WI38 (cell line): ENCODE results near the gene CDH10.

Experiments used
- H3K4me3 ChIP-seq: 2 replicates; pipeline ENCODE4 v1.5.1; 2011; ENCODE audit warnings: low read depth, mild to moderate bottlenecking, control low read depth, low read length
- CTCF ChIP-seq: IDR thresholded peaks from 2 replicates; pipeline ENCODE4 v1.5.1; 2012; ENCODE audit warnings: low read depth, mild to moderate bottlenecking, control low read depth, low read length

CDH10 gene

DNA sequence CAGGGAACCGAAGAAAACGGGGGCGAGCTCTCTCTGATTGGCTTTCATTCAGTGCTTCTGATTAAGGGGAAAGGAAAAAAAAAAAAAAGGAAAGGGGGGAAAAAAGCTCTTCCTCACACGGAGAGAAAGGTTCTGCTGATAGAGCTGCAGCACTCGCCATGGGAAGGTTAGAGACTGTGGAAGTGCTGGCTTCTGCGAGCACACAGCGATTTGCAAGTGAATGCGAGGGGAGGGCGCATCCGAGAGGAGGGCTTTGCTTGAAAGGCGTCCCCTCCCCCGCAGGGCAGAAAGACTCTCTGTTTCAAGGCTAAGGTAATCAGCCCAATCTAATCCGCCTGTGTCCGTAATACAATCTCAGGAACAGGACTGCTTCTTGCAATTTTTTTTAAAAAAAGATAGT, at the start of gene CDH10:
Gene CDH10, minus strand, starts transcription at position 218 of the 400 bp plus-strand sequence. CDS start 51,488 bp downstream, outside the sequence.
- H3K4me3 ChIP-seq: no peak within 1 kb of the TSS
- TF ChIP-seq CTCF: no peak

GRCh38 chr5:24693609-24694008, 48.8 kb upstream of the CDH10 start:
- no peak for TF ChIP-seq CTCF

GRCh38 chr5:24691074-24691473, 46.3 kb upstream of the CDH10 start:
- TF ChIP-seq CTCF: no peak
- no peak overlapping the region for H3K4me3 ChIP-seq

More at GRCh38 chr5:24693609-24694008, 48.8 kb upstream of the CDH10 start:
- no peak overlapping the region for H3K4me3 ChIP-seq

GRCh38 chr5:24681106-24681505, 36.3 kb upstream of the CDH10 start:
- TF ChIP-seq CTCF: no peak
- H3K4me3 ChIP-seq: no peak overlapping the region

DNA sequence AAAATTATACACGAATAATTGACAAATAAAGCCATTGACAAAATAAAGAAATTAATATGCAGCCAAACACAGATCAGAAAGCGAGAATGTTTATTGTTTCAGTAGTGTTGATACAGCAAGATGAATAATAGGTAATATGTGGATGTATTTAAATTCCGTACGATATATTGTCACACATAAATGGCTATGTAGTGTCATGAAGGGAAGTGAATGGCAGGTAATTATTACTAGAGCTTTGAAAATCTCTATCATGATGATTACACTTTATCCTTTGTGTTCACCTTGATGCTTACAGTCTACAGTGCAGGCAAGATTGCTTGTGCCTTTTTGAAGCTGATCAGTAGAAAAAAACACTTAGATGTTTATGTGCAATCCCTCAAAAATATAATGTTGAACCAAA, 23.3 kb upstream of the CDH10 start:
- no peak overlapping the region for H3K4me3 ChIP-seq
- no peak for TF ChIP-seq CTCF

GRCh38 chr5:24649531-24649930, 4.8 kb upstream of the CDH10 start:
- no peak for TF ChIP-seq CTCF
- no peak overlapping the region for H3K4me3 ChIP-seq

GRCh38 chr5:24646915-24647314, 2.1 kb upstream of the CDH10 start:
- no peak overlapping the region for H3K4me3 ChIP-seq
- no peak for TF ChIP-seq CTCF
